H9 (cell line): ENCODE results near the gene C11orf21. TPM values are rescaled to one million over a fixed set of nuclear protein-coding genes. Genes with fewer than 3 reads are reported as not detected.

Experiments
- DNase-seq: peaks from one replicate; pipeline ENCODE4 v3.0.0-alpha.2; 2017
- H2AFZ ChIP-seq: one replicate; pipeline ENCODE4 v1.6.1; 2013; ENCODE audit warnings: mild to moderate bottlenecking, low read length, control low read depth, moderate library complexity
- H2AK5ac ChIP-seq: 2 replicates; pipeline ENCODE4 v1.6.1; 2013; ENCODE audit warnings: low read length, control low read depth, mixed read lengths; ENCODE audit not compliant: insufficient read length
- H2BK120ac ChIP-seq: one replicate; pipeline ENCODE4 v1.6.1; 2013; ENCODE audit warnings: low read depth, mild to moderate bottlenecking, low read length, control low read depth, inconsistent platforms; ENCODE audit not compliant: poor library complexity, severe bottlenecking
- H2BK12ac ChIP-seq: 2 replicates; pipeline ENCODE4 v1.6.1; 2013; ENCODE audit warnings: low read length, control low read depth, mixed read lengths, low read depth; ENCODE audit not compliant: insufficient read length
- H2BK15ac ChIP-seq: 2 replicates; pipeline ENCODE4 v1.6.1; 2013; ENCODE audit warnings: low read depth, low read length, control low read depth
- H2BK20ac ChIP-seq: one replicate; pipeline ENCODE4 v1.6.1; 2013; ENCODE audit warnings: low read depth, mild to moderate bottlenecking, low read length, control low read depth, inconsistent platforms; ENCODE audit not compliant: poor library complexity, severe bottlenecking
- H2BK5ac ChIP-seq: 2 replicates; pipeline ENCODE4 v1.6.1; 2013; ENCODE audit warnings: low read length, control low read depth, mixed read lengths; ENCODE audit not compliant: insufficient read length
- H3K14ac ChIP-seq: 2 replicates; pipeline ENCODE4 v1.6.1; 2013; ENCODE audit warnings: low read length, control low read depth; ENCODE audit not compliant: insufficient read depth
- H3K18ac ChIP-seq: 2 replicates; pipeline ENCODE4 v1.6.1; 2013; ENCODE audit warnings: low read depth, mild to moderate bottlenecking, mixed read lengths, low read length, control low read depth; ENCODE audit not compliant: insufficient read length
- H3K23ac ChIP-seq: 2 replicates; pipeline ENCODE4 v1.6.1; 2013; ENCODE audit warnings: low read length, control low read depth, mixed read lengths, low read depth; ENCODE audit not compliant: insufficient read length
- H3K23me2 ChIP-seq: 2 replicates; pipeline ENCODE4 v1.6.1; 2013; ENCODE audit warnings: low read depth, mild to moderate bottlenecking, mixed read lengths, low read length, control low read depth; ENCODE audit not compliant: insufficient read length, poor library complexity, severe bottlenecking
- H3K27ac ChIP-seq: 2 replicates; pipeline ENCODE4 v1.5.1; 2013; ENCODE audit warnings: low read length, control low read depth, mixed read lengths, low read depth; ENCODE audit not compliant: insufficient read length
- H3K27me3 ChIP-seq: 2 replicates; pipeline ENCODE4 v1.6.1; 2013; ENCODE audit warnings: low read length, control low read depth, inconsistent platforms; ENCODE audit not compliant: insufficient read depth
- H3K4ac ChIP-seq: 2 replicates; pipeline ENCODE4 v1.6.1; 2013; ENCODE audit warnings: low read depth, mild to moderate bottlenecking, control low read depth, inconsistent platforms, low read length, moderate library complexity
- H3K4me1 ChIP-seq: 2 replicates; pipeline ENCODE4 v1.6.1; 2013; ENCODE audit warnings: low read length, control low read depth, inconsistent platforms; ENCODE audit not compliant: insufficient read depth
- H3K4me2 ChIP-seq: 2 replicates; pipeline ENCODE4 v1.6.1; 2013; ENCODE audit warnings: low read length, control low read depth, mixed read lengths; ENCODE audit not compliant: insufficient read length, insufficient read depth
- H3K56ac ChIP-seq: 2 replicates; pipeline ENCODE4 v1.6.1; 2013; ENCODE audit warnings: low read depth, mild to moderate bottlenecking, mixed read lengths, low read length, control low read depth; ENCODE audit not compliant: insufficient read length
- H3K79me1 ChIP-seq: 2 replicates; pipeline ENCODE4 v1.6.1; 2013; ENCODE audit warnings: low read depth, mild to moderate bottlenecking, moderate library complexity, low read length, control low read depth, inconsistent platforms; ENCODE audit not compliant: insufficient read depth, poor library complexity, severe bottlenecking
- H3K79me2 ChIP-seq: 2 replicates; pipeline ENCODE4 v1.6.1; 2013; ENCODE audit warnings: low read length, control low read depth, inconsistent platforms; ENCODE audit not compliant: insufficient read depth
- H3K9ac ChIP-seq: 2 replicates; pipeline ENCODE4 v1.6.1; 2013; ENCODE audit warnings: low read length, control low read depth, mixed read lengths; ENCODE audit not compliant: insufficient read length; ENCODE audit errors: extremely low read depth
- H3K9me3 ChIP-seq: one replicate; pipeline ENCODE4 v1.6.1; 2013; ENCODE audit warnings: low read depth, low read length, inconsistent platforms; ENCODE audit not compliant: control insufficient read depth
- H3T11ph ChIP-seq: one replicate; pipeline ENCODE4 v1.6.1; 2013; ENCODE audit warnings: mild to moderate bottlenecking, low read length, control low read depth, inconsistent platforms
- H4K20me1 ChIP-seq: one replicate; pipeline ENCODE4 v1.6.1; 2013; ENCODE audit not compliant: control insufficient read depth, insufficient read length, insufficient read depth
- H4K5ac ChIP-seq: 2 replicates; pipeline ENCODE4 v1.6.1; 2013; ENCODE audit warnings: low read depth, mild to moderate bottlenecking, mixed read lengths, low read length, control low read depth; ENCODE audit not compliant: insufficient read length
- H4K8ac ChIP-seq: replicated peaks from 2 replicates; pipeline ENCODE4 v1.6.1; 2013; ENCODE audit warnings: low read length, control low read depth, mixed read lengths, low read depth; ENCODE audit not compliant: insufficient read length
- H4K91ac ChIP-seq: 2 replicates; pipeline ENCODE4 v1.6.1; 2013; ENCODE audit warnings: low read depth, mild to moderate bottlenecking, moderate library complexity, mixed read lengths, low read length, control low read depth; ENCODE audit not compliant: insufficient read length
- H3K27ac Mint-ChIP-seq, 3 experiments: 2 replicates in 2 of 3; 3 replicates in 1 of 3; pipeline ENCODE4 v1.8.0; 2020 to 2021; ENCODE audit warnings: mixed read lengths in 3 of 3, mild to moderate bottlenecking in 1 of 3, moderate library complexity in 1 of 3
- H3K27me3 Mint-ChIP-seq: 2 replicates; pipeline ENCODE4 v1.8.0; 2021; ENCODE audit warnings: low read depth, mild to moderate bottlenecking, moderate library complexity, mixed read lengths
- H3K36me3 Mint-ChIP-seq, 3 experiments: 2 replicates in 2 of 3; 3 replicates in 1 of 3; pipeline ENCODE4 v1.8.0; 2020 to 2021; ENCODE audit warnings: low read depth in 3 of 3, mixed read lengths in 3 of 3; ENCODE audit not compliant: insufficient read depth in 1 of 3
- H3K4me1 Mint-ChIP-seq, 2 experiments: 2 replicates each; pipeline ENCODE4 v1.8.0; 2020; ENCODE audit warnings: mixed read lengths in 2 of 2
- H3K4me3 Mint-ChIP-seq, 2 experiments: 2 replicates in 1 of 2; 3 replicates in 1 of 2; pipeline ENCODE4 v1.8.0; 2020 to 2021; ENCODE audit warnings: mild to moderate bottlenecking in 2 of 2, mixed read lengths in 2 of 2, moderate library complexity in 1 of 2
- H3K9me3 Mint-ChIP-seq, 2 experiments: 2 replicates in 1 of 2; 3 replicates in 1 of 2; pipeline ENCODE4 v1.8.0; 2020; ENCODE audit warnings: mild to moderate bottlenecking in 2 of 2, mixed read lengths in 2 of 2, moderate library complexity in 1 of 2
- WGBS: extraction: QIAGEN DNeasy Blood & Tissue Kit; methylation state at CpG from one replicate; pipeline ENCODE4 v1.1.7; 2013; ENCODE audit warnings: missing lambda C conversion rate, low lambda C conversion rate, mixed read lengths; ENCODE audit not compliant: insufficient read length; ENCODE audit errors: extremely low coverage; 5-methylcytosine and 5-hydroxymethylcytosine counted together
- total RNA-seq: library from RNA; stranded (reverse); gene quantifications from 2 replicates; pipeline ENCODE4 v1.2.1, GENCODE V29; 2021
- TF ChIP-seq, protein P1 (sequence below): fragments of 200-600 bp; sonication (generic); conservative IDR thresholded peaks from 3 replicates; pipeline ENCODE4 v1.8.0; 2021; ENCODE audit warnings: antibody characterized with exemption, mild to moderate bottlenecking

C11orf21 gene
- total RNA-seq, 1 experiment from 2014 or later: not detected

DNA sequence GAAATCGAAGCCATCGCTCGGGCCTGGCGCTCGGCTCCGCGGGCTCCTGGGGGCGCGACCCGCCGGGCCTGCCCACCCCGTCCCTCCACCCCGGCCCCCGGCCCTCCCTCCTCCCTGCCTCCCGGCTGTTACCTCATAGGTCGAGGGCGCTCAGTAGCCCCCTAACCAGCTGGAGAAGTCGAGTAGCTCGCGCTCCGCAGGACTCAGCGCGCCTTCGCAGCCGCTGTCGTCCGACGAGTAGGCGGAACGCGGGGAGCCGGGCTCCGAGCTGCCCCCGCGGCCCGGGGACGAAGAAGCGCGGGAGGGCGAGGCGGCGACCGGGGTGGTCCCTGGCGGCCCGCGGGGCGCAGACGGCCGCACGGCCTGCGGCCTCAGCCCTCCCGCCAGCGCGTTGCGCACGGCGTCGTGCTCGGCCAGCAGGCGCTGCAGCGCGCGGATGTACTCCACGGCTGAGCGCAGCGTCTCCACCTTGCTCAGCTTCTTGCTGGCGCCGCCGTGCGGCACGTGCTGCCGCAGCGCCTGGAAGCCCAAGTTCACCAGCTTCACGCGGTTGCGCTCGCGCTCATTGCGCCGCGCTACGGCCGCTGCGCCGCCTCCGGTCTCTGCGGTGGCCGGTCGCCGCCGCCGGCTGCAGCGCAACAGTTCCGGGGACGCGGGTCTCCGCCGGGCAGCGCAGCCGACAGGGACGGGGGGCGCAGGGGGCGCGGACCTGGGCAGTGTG lies 32.0 kb downstream of the C11orf21 start:
- no peaks in the 10 kb centered on the region for H3K79me2 ChIP-seq
- no peak overlapping the region for H3K27ac Mint-ChIP-seq
- no peak overlapping the region for H3K18ac ChIP-seq
- H3K56ac ChIP-seq: no peak overlapping the region
- H4K91ac ChIP-seq: no peak overlapping the region
- H3K4me1 Mint-ChIP-seq: peaks cover 4 to 13% of the 10 kb centered on the region in 2 experiments
- no peak overlapping the region for H3K23ac ChIP-seq
- H3K27me3 ChIP-seq: peaks cover 32% of the 10 kb centered on the region; the same call in 1 of the 2 replicates
- H2BK120ac ChIP-seq: no peak overlapping the region
- peaks cover 0 to 3% of the 10 kb centered on the region in 2 experiments; a peak in 4 of 5 replicates for H3K9me3 Mint-ChIP-seq
- H3K4me2 ChIP-seq: peak overlapping the region; percentile 13
- no CpG with 5 or more reads among the region's 104 CpGs for WGBS
- H2BK20ac ChIP-seq: no peak overlapping the region
- H3T11ph ChIP-seq: no peak overlapping the region
- no peaks in the 10 kb centered on the region; a peak in 1 of 7 replicates for H3K36me3 Mint-ChIP-seq
- no peak overlapping the region for H4K5ac ChIP-seq
- H3K27me3 Mint-ChIP-seq: peaks cover 93% of the 10 kb centered on the region
- H2BK15ac ChIP-seq: no peak overlapping the region
- TF ChIP-seq, protein P1, sequence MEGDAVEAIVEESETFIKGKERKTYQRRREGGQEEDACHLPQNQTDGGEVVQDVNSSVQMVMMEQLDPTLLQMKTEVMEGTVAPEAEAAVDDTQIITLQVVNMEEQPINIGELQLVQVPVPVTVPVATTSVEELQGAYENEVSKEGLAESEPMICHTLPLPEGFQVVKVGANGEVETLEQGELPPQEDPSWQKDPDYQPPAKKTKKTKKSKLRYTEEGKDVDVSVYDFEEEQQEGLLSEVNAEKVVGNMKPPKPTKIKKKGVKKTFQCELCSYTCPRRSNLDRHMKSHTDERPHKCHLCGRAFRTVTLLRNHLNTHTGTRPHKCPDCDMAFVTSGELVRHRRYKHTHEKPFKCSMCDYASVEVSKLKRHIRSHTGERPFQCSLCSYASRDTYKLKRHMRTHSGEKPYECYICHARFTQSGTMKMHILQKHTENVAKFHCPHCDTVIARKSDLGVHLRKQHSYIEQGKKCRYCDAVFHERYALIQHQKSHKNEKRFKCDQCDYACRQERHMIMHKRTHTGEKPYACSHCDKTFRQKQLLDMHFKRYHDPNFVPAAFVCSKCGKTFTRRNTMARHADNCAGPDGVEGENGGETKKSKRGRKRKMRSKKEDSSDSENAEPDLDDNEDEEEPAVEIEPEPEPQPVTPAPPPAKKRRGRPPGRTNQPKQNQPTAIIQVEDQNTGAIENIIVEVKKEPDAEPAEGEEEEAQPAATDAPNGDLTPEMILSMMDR: peak; percentile 33; the same call in 2 of the 3 replicates
- H4K20me1 ChIP-seq: peaks cover 4% of the 10 kb centered on the region
- no peak overlapping the region for H4K8ac ChIP-seq
- H3K9me3 ChIP-seq: no peaks in the 10 kb centered on the region
- H2AK5ac ChIP-seq: no peak overlapping the region
- no peaks in the 10 kb centered on the region for H3K79me1 ChIP-seq
- DNase-seq: peak; percentile 82
- no peak overlapping the region for H2BK5ac ChIP-seq
- H3K14ac ChIP-seq: no peak overlapping the region
- no peak overlapping the region for H2AFZ ChIP-seq
- peak overlapping the region; percentile 50 to 68; a peak in 3 of 5 replicates for H3K4me3 Mint-ChIP-seq
- H3K4ac ChIP-seq: no peak overlapping the region
- no peaks in the 10 kb centered on the region for H3K4me1 ChIP-seq
- no peak overlapping the region for H3K27ac ChIP-seq
- no peak overlapping the region for H2BK12ac ChIP-seq
- H3K23me2 ChIP-seq: peaks cover 7% of the 10 kb centered on the region
- H3K9ac ChIP-seq: no peak overlapping the region
